Right hindlimb (tissue), 1 donor: ENCODE data around the gene C5orf47.
"Not testable (repeated sequence)": the region's sequence is repeated elsewhere in the genome, so short reads cannot be mapped to it uniquely, and the experiment has no call there.

Experiments used
- DNase-seq: peaks from one replicate; pipeline ENCODE4 v3.0.0-alpha.2; 2018

The C5orf47 gene

GRCh38 chr5:173970878-173971650 lies 17.9 kb upstream of the C5orf47 start:
- DNase-seq = no peak

DNA sequence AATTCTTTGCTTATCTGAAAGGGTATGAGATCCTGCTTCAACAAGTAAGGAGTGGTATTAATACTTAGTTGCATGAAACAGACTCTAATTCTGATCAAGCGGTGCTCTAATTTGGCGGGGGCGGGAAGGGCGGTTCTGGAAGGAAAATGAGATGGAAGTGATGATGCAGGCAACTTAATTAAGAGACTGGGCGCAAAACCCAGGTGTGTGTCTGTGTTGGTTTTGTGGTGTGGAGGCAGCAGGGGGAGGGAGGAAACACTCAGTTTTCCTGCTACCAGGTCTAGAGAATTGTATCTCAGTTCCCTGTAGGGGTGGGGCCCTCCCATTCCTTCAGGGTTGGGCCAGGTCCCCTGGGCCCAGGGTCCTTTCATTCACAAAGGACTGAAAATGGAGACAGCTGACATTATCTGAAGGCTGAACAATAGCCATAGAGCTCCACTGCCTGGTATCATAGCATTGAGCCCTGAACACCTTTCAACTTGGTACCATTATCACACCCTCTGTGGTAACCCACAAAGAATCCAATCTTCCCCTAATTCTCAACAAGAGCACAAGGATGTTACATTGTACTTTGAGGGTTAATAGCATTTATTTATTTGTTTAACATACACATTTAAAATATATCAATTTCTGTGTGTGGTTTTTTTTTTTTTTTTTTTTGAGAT lies 17.2 kb upstream of the C5orf47 start:
- no peak for DNase-seq

DNA sequence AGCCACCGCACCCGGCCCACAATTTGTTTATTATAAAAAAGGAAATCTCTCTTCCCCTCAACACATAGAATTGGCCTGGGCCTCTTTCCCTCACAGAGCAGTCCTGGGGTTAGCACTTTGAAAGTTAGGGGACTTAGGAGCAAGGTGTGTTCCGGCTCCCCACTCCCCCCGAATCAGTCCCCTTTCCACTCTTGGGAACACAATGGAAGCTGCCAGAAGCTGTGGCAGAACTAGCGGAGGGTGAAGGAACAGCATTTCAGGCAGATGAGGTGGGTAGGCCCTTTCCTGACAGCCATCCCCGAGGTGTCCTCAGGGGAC lies 16.4 kb upstream of the C5orf47 start:
- no peak for DNase-seq

GRCh38 chr5:173972925-173973615 lies 15.9 kb upstream of the C5orf47 start:
- DNase-seq = peak; percentile 88

DNA sequence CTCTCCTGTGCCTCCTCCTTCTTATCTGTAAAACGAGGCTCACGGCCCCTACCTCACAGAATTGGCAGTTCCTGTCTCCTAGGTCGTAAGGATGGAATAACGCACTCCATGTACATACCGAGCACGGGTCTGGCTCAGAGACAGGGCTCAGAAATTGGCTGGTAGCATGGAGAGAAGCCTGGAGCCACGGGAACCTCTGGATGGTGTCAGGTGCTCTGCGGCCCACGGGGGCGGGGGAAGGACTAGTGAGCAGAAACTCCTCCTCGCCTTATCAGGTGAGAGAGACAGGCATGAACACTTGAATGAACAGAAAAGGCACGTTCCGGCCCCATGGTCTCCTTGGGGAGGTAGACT lies 15.4 kb upstream of the C5orf47 start:
- no peak for DNase-seq

GRCh38 chr5:173974688-173975239 lies 14.2 kb upstream of the C5orf47 start:
- DNase-seq = no peak

GRCh38 chr5:173981185-173981761 lies 7.7 kb upstream of the C5orf47 start:
- no peak for DNase-seq

- DNase-seq = no peak
Measured at GRCh38 chr5:173984218-173984617, 4.8 kb upstream of the C5orf47 start.

DNA sequence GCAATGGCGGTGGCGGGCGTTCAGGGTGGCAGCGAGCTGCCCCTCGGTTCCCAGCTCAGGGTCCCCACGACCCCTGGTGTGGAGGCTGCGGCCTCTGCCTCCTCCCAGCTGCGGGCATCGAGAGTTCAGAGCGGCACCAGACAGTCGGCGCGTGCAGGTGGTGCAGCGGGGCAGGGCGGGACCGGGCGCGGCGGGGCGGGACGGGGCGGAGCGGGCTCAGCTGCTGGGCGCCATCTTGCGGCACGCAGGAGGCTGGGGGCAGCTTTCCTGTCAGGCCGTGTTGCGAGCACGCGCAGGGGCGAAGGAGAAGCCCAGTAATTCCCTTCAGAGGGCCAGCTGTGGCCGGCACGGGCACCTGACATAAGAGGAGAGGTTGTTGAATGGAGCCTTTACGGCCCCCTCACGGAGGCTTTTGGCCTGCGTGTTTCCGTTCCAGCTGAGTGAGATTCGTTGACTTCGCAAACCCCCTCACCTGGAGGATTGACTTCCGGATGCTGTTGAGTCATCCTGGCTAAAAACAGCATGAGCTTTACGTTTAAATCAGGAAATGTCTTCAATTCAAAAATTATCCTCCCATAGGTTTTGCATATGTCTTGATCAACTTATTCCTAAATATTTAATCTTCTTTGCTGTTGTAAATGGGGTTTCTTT lies 587 bp downstream of the C5orf47 start:
- no peak for DNase-seq

DNA sequence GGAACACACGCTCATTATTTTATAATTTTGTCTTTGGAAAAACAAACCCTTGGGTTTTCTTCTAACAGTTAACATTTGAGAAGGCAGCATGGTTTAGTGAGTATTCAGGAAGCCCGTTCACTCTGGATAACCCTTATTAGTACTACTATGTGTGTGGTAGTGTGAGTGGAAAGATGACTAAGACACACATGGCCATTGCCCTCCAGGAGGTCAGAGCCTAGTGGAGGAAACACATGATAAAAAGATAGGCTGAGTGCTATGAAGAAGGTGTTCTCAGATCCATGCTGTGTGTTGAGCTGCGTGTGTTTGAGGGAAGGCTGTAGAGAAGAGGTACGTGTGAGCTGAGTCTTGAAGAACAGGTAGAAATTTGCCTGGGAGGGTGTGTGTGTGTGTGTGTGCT lies 8.4 kb downstream of the C5orf47 start:
- no peak for DNase-seq

DNA sequence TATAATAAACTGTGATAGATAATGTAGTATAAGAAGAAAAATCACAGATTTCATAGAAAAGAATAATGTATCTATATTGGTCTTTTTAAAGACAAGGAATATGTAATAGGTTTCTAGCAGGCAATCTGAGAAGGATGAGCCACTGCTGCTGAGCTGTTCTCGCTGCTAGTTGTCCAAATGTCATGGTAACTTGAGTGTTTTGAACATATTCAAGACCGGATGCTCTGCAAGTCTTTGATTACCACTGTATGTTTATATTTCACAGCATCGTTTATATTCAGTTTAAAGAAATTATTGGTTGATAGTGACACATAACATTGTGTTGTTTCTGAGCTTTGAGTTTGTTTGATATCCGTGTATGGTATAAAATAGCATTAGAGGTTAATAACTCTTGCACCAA lies 9.6 kb downstream of the C5orf47 start:
- no peak for DNase-seq

DNA sequence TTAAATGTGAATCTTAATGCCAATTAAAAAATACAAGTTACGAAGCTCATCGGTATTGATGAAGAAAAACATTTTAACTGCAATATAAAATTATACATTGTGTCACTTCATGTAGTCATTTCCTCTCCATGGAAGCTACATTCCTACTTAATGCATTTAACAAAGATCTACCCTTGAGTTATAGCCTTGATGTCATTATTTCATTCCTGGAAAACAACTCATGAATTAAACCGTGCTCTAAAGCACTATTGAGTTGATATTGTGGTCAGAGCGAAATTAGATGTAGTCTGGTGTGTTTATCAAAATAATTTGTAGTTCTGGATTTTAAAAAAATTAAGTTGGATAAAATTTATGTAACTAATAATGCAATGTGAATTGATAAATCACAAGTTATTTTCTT lies 11.1 kb downstream of the C5orf47 start:
- DNase-seq = no peak

GRCh38 chr5:174003795-174004194 lies 14.8 kb downstream of the C5orf47 start:
- no peak for DNase-seq

DNA sequence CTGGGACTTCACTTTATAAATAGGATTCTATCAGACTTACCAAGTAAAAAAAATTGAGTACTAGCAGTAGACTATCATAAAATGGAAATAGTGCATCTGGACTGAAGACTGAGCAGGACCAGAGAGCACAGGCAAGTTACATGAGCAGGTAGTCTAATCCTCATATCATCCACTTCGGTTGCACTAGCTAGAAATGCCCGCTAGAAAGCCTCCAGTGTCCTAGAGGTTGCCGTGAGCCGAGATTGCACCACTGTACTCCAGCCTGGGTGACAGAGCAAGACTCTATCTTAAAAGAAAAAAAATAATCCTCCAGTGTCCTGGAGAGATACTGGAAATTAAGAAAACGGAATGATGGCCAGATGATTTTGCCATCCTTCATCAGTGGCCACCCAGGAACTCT lies 20.0 kb downstream of the C5orf47 start:
- no peak for DNase-seq

- no peak for DNase-seq
Measured at GRCh38 chr5:174010365-174010764, 21.4 kb downstream of the C5orf47 start.

DNA sequence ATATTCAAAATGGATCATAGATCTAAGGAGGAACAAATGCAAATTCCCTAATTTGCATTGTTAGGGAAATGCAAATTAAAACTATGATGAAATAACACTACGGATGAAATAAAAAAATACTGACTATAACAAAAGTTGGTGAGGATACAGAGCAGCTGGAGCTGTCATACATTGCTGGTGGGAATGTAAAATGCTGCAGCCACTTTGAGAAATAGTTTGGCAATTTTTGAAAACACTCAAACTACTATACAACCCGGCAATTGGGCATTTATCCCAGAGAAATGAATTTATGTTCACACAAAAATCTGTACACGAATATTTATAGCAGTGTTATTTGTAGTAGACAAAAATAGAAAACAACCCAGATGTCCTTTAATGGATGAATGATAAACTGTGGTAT lies 22.5 kb downstream of the C5orf47 start:
- no peak for DNase-seq

DNA sequence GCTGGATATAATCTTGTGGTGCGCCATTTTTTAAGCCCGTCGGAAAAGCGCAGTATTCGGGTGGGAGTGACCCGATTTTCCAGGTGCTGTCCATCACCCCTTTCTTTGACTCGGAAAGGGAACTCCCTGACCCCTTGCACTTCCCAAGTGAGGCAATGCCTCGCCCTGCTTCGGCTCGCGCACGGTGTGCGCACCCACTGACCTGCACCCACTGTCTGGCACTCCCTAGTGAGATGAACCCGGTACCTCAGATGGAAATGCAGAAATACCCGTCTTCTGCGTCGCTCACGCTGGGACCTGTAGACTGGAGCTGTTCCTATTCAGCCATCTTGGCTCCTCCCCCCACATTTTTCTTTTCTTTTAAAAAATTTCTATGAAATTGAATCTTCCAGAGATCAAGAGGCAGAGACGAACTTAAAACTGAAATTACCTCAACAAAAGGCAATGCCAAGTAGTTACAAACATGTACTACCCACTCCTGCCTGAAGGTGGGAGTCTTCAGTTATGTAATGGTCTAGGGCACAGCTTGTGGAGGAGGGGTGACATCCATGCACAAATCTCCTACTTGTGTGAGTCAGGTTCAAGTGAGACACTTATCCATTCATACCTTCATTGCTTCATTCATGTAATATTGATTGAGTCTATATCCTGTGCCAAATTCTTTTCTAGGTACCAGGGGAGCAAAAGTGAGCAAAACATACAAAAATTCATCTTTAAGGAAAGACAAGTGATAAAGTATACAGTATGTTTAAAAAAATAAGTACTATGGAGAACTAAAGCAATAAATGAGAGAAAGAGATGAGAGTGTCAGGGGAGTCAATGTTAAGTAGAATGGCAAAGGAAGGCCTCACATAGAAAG lies 31.3 kb downstream of the C5orf47 start:
- not testable (repeated sequence) for DNase-seq

GRCh38 chr5:174020928-174021304 lies 31.9 kb downstream of the C5orf47 start:
- DNase-seq = no peak

GRCh38 chr5:174022384-174023095 lies 33.6 kb downstream of the C5orf47 start:
- DNase-seq = no peak

- no peak for DNase-seq
Measured at GRCh38 chr5:174030286-174030685, 41.3 kb downstream of the C5orf47 start.

- DNase-seq = no peak
Measured at GRCh38 chr5:174044466-174045254, 55.7 kb downstream of the C5orf47 start.
